A549 (cell line): Measurements from ENCODE around the gene GSG1L. TPM values are rescaled to one million over a fixed set of nuclear protein-coding genes. Genes with fewer than 3 reads are reported as not detected.

ENCODE experiments used
- ATAC-seq, 2 experiments: fragments of 200-7000 bp in 1 of 2; fragments of >200 bp in 1 of 2; cut with Nextera tagmentation in 1 of 2; cut with Tn5 transposase in 1 of 2; 3 replicates each; pipeline versions ENCODE4 v1.8.0 to v1.9.1; 2018 to 2020; ENCODE audit warnings: mild to moderate bottlenecking in 1 of 2, moderate library complexity in 1 of 2
- CTCF ChIA-PET: fragments of 300-600 bp; sonication (Branson Sonifier 250); formaldehyde crosslinking; extraction: SDS; loops from one replicate; lab custom pipeline; 2021; ENCODE audit warnings: antibody characterized with exemption, inconsistent platforms; lab: Yijun Ruan, JAX
- POLR2A ChIA-PET: fragments of 350-600 bp; formaldehyde crosslinking; extraction: SDS; loops from one replicate; lab custom pipeline; 2021; ENCODE audit warnings: antibody characterized with exemption, inconsistent platforms; lab: Yijun Ruan, JAX
- DNase-seq, 2 experiments: peaks; one replicate each; pipeline versions ENCODE4 v3.0.0 to v3.0.0-alpha.2; 2011 to 2016; ENCODE audit warnings: low read depth in 1 of 2, low spot score in 1 of 2
- FAIRE-seq: peaks from 2 replicates; lab custom pipeline; 2011; peaks lifted over from hg19 to GRCh38; lab: Jason Lieb, UNC
- H3K27ac ChIP-seq, 2 experiments: fragments of >200 bp; sonication (Bioruptor Twin); formaldehyde crosslinking; 3 replicates each; pipeline ENCODE4 v1.5.1; 2016 to 2017
- H3K4me1 ChIP-seq: fragments of >200 bp; sonication (Bioruptor Twin); formaldehyde crosslinking; 3 replicates; pipeline ENCODE4 v1.6.1; 2016
- H3K4me2 ChIP-seq: fragments of >200 bp; sonication (Bioruptor Twin); formaldehyde crosslinking; 3 replicates; pipeline ENCODE4 v1.6.1; 2016
- H3K4me3 ChIP-seq: fragments of >200 bp; sonication (Bioruptor Twin); formaldehyde crosslinking; 3 replicates; pipeline ENCODE4 v1.5.1; 2016
- H3K9me3 ChIP-seq: fragments of >200 bp; sonication (Bioruptor Twin); formaldehyde crosslinking; 3 replicates; pipeline ENCODE4 v1.6.1; 2016
- BHLHE40 ChIP-seq: IDR thresholded peaks from 2 replicates; pipeline ENCODE4 v1.6.1; 2012; ENCODE audit warnings: low read depth, low read length, inconsistent platforms
- CBX2 ChIP-seq: fragments of 200-600 bp; sonication (generic); IDR thresholded peaks from 2 replicates; pipeline ENCODE4 v1.6.1; 2016; ENCODE audit warnings: low read depth, mild to moderate bottlenecking, borderline replicate concordance
- CBX8 ChIP-seq: fragments of 200-600 bp; sonication (generic); IDR thresholded peaks from 2 replicates; pipeline ENCODE4 v1.6.1; 2016
- CEBPB ChIP-seq, 2 experiments: fragments of >200 bp in 1 of 2; sonication (Bioruptor Twin) in 1 of 2; formaldehyde crosslinking in 1 of 2; IDR thresholded peaks; 2 replicates each; pipeline ENCODE4 v1.6.1; 2012 to 2016
- CHD2 ChIP-seq: fragments of 150-350 bp; IDR thresholded peaks from 2 replicates; pipeline ENCODE4 v1.6.1; 2014; ENCODE audit warnings: low read length; ENCODE audit not compliant: partially characterized antibody
- CTCF ChIP-seq: fragments of >200 bp; sonication (Bioruptor Twin); formaldehyde crosslinking; IDR thresholded peaks from 3 replicates; pipeline ENCODE4 v1.5.1; 2016
- EHMT2 ChIP-seq: fragments of 200-600 bp; sonication (generic); IDR thresholded peaks from 2 replicates; pipeline ENCODE4 v1.6.1; 2016; ENCODE audit warnings: antibody characterized with exemption, low read depth, mild to moderate bottlenecking, moderate library complexity
- EP300 ChIP-seq, 2 experiments: fragments of >200 bp; sonication (Bioruptor Twin); formaldehyde crosslinking; IDR thresholded peaks; 2 replicates in 1 of 2; 3 replicates in 1 of 2; pipeline ENCODE4 v1.6.1; 2016 to 2017
- ESRRA ChIP-seq: fragments of 150-350 bp; IDR thresholded peaks from 2 replicates; pipeline ENCODE4 v1.6.1; 2014; ENCODE audit warnings: mild to moderate bottlenecking, low read length, borderline replicate concordance
- HDAC2 ChIP-seq: fragments of 200-600 bp; sonication (generic); IDR thresholded peaks from 2 replicates; pipeline ENCODE4 v1.6.1; 2016
- HOXB13 ChIP-seq: fragments of 250-450 bp; sonication (Bioruptor Pico); IDR thresholded peaks from 2 replicates; pipeline ENCODE4 v1.5.0; 2020; ENCODE audit warnings: low read depth, mild to moderate bottlenecking, moderate library complexity
- HOXB5 ChIP-seq: fragments of 250-450 bp; sonication (Bioruptor Pico); IDR thresholded peaks from 2 replicates; pipeline ENCODE4 v1.5.0; 2020; ENCODE audit warnings: mild to moderate bottlenecking, moderate library complexity
- JUNB ChIP-seq: fragments of >200 bp; sonication (Bioruptor Twin); formaldehyde crosslinking; IDR thresholded peaks from 2 replicates; pipeline ENCODE4 v1.6.1; 2016
- KDM1A ChIP-seq: fragments of 200-600 bp; sonication (generic); IDR thresholded peaks from 2 replicates; pipeline ENCODE4 v1.6.1; 2016; ENCODE audit warnings: low read depth, mild to moderate bottlenecking
- KDM5A ChIP-seq: fragments of 200-600 bp; sonication (generic); IDR thresholded peaks from 2 replicates; pipeline ENCODE4 v1.6.1; 2016; ENCODE audit warnings: antibody characterized with exemption, mild to moderate bottlenecking
- NFE2L2 ChIP-seq: fragments of 150-350 bp; conservative IDR thresholded peaks from 2 replicates; pipeline ENCODE4 v1.6.1; 2014; ENCODE audit warnings: low read length
- NPAS2 ChIP-seq: fragments of 250-450 bp; sonication (Bioruptor Pico); IDR thresholded peaks from 2 replicates; pipeline ENCODE4 v1.8.0; 2022; ENCODE audit warnings: mild to moderate bottlenecking, moderate library complexity, borderline replicate concordance
- NR3C1 ChIP-seq: fragments of >200 bp; sonication (Bioruptor Twin); formaldehyde crosslinking; IDR thresholded peaks from 3 replicates; pipeline ENCODE4 v1.6.1; 2017
- PHF8 ChIP-seq: fragments of 200-600 bp; sonication (generic); IDR thresholded peaks from 2 replicates; pipeline ENCODE4 v1.6.1; 2016; ENCODE audit warnings: low read depth, mild to moderate bottlenecking, antibody characterized with exemption, moderate library complexity, borderline replicate concordance
- RAD21 ChIP-seq, 2 experiments: fragments of >200 bp in 1 of 2; sonication (Bioruptor Twin) in 1 of 2; formaldehyde crosslinking in 1 of 2; IDR thresholded peaks in 1 of 2; conservative IDR thresholded peaks in 1 of 2; 2 replicates in 1 of 2; 3 replicates in 1 of 2; pipeline ENCODE4 v1.6.1; 2012 to 2018; ENCODE audit warnings: inconsistent platforms in 1 of 2
- RARB ChIP-seq: fragments of 250-450 bp; sonication (Bioruptor Pico); IDR thresholded peaks from 2 replicates; pipeline ENCODE4 v1.8.0; 2021; ENCODE audit warnings: mild to moderate bottlenecking, moderate library complexity
- RCOR1 ChIP-seq: fragments of 150-350 bp; IDR thresholded peaks from 2 replicates; pipeline ENCODE4 v1.6.1; 2014; ENCODE audit warnings: antibody characterized with exemption, low read length, low read depth
- RNF2 ChIP-seq: fragments of 200-600 bp; sonication (generic); IDR thresholded peaks from 2 replicates; pipeline ENCODE4 v1.6.1; 2016; ENCODE audit warnings: low read depth, mild to moderate bottlenecking, antibody characterized with exemption, moderate library complexity, borderline replicate concordance
- TFCP2L1 ChIP-seq: fragments of 250-450 bp; sonication (Bioruptor Pico); IDR thresholded peaks from 2 replicates; pipeline ENCODE4 v1.5.0; 2021; ENCODE audit warnings: mild to moderate bottlenecking
- USF2 ChIP-seq: fragments of 450-650 bp; IDR thresholded peaks from 2 replicates; pipeline ENCODE4 v1.6.1; 2014; ENCODE audit warnings: antibody characterized with exemption
- ZC3H11A ChIP-seq: fragments of 450-650 bp; IDR thresholded peaks from 2 replicates; pipeline ENCODE4 v1.6.1; 2014; ENCODE audit warnings: antibody characterized with exemption, mild to moderate bottlenecking
- ZFP36 ChIP-seq: fragments of 450-650 bp; IDR thresholded peaks from 2 replicates; pipeline ENCODE4 v1.6.1; 2014; ENCODE audit warnings: borderline replicate concordance; ENCODE audit not compliant: partially characterized antibody
- ZNF302 ChIP-seq: fragments of 250-450 bp; sonication (Bioruptor Pico); IDR thresholded peaks from 2 replicates; pipeline ENCODE4 v1.9.0; 2021; ENCODE audit warnings: inconsistent platforms, mild to moderate bottlenecking, moderate library complexity
- ZSCAN20 ChIP-seq: fragments of 250-450 bp; sonication (Bioruptor Pico); IDR thresholded peaks from 2 replicates; pipeline ENCODE4 v1.8.0; 2022; ENCODE audit warnings: mild to moderate bottlenecking, moderate library complexity
- WGBS: methylation state at CpG from one replicate; pipeline ENCODE4 v1.1.6; 2017; ENCODE audit errors: missing lambda C conversion rate; 5-methylcytosine and 5-hydroxymethylcytosine counted together
- polyA plus RNA-seq, 4 experiments: library from polyadenylated mRNA; depleted of rRNA in 3 of 4; stranded (reverse); fragments of >200 nt; fragmentation: RNase III in 1 of 4; extraction: RNeasy Plus Mini Kit Qiagen cat#74134 plus additional on column Dnase treatment in 1 of 4; gene quantifications; 2 replicates in 3 of 4; 3 replicates in 1 of 4; pipeline ENCODE4 v1.2.3, GENCODE V29; 2011 to 2017
- TF ChIP-seq, protein P1 (sequence below): IDR thresholded peaks from 2 replicates; pipeline ENCODE4 v1.6.1; 2012
- TF ChIP-seq, protein P2 (sequence below): fragments of >200 bp; sonication (Bioruptor Twin); formaldehyde crosslinking; IDR thresholded peaks from 3 replicates; pipeline ENCODE4 v1.6.1; 2016

The GSG1L gene
- polyA plus RNA-seq, 2 of the 4 experiments (the other 2 are of a cell fraction), result not detected

- no peak overlapping the region for H3K27ac ChIP-seq
- ChIA-PET CTCF (interaction anchor here (1.1 to 4.2 kb wide), 4 partner anchors 9 to 97 kb away, joined by 3 to 74 read pairs (median 9); partner anchors contain the start of gene GSG1L), POLR2A (no interaction called here)
- no peak overlapping the region for H3K4me2 ChIP-seq
- TF ChIP-seq KDM1A, result no peak
- no peak for TF ChIP-seq NR3C1
- TF ChIP-seq ZC3H11A, result no peak
- TF ChIP-seq, protein P1, sequence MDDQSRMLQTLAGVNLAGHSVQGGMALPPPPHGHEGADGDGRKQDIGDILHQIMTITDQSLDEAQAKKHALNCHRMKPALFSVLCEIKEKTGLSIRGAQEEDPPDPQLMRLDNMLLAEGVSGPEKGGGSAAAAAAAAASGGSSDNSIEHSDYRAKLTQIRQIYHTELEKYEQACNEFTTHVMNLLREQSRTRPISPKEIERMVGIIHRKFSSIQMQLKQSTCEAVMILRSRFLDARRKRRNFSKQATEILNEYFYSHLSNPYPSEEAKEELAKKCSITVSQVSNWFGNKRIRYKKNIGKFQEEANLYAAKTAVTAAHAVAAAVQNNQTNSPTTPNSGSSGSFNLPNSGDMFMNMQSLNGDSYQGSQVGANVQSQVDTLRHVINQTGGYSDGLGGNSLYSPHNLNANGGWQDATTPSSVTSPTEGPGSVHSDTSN, result no peak
- no peak for TF ChIP-seq USF2
- TF ChIP-seq ZFP36, result no peak
- TF ChIP-seq CHD2, result no peak
- no peak for TF ChIP-seq HOXB5 (CRISPR knock-in tag)
- no peak for TF ChIP-seq RARB (CRISPR knock-in tag)
- TF ChIP-seq KDM5A, result no peak
- no peak for TF ChIP-seq NFE2L2
- TF ChIP-seq PHF8, result no peak
- no peak for TF ChIP-seq ZSCAN20 (CRISPR knock-in tag)
- TF ChIP-seq ESRRA, result no peak
- TF ChIP-seq CBX8, result no peak
- no peak for TF ChIP-seq CEBPB (IDR thresholded peaks at IDR 0.05)
- TF ChIP-seq EP300 (IDR thresholded peaks at IDR 0.05), result no peak
- TF ChIP-seq RCOR1, result no peak
- TF ChIP-seq HDAC2, result no peak
- no peak for TF ChIP-seq HOXB13 (CRISPR knock-in tag)
- H3K9me3 ChIP-seq, result no peaks in the 10 kb centered on the region
- 0 out of 3 replicates have a peak, but pooled peaks cover 3% of the 10 kb centered on the region for H3K4me1 ChIP-seq
- H3K4me3 ChIP-seq, result no peak overlapping the region
- FAIRE-seq, result no peak
- no peak for DNase-seq
- 22% methylated on average over 6 of the region's 7 CpGs for WGBS
- peak; percentile 51 to 62; a peak in 3 of 6 replicates for ATAC-seq
Observed at GRCh38 chr16:27973678-27974077, 89.8 kb downstream of the GSG1L start.

- ChIA-PET CTCF (interaction anchor here (0.7 to 4.2 kb wide), 18 partner anchors 8 to 245 kb away, joined by 3 to 74 read pairs (median 4); partner anchors contain the start of gene GSG1L), POLR2A (no interaction called here)
- Histone ChIP-seq H3K4me2 (peak overlapping the region; percentile 70), H3K27ac (no peak overlapping the region), H3K9me3 (no peaks in the 10 kb centered on the region), H3K4me1 (0 out of 3 replicates have a peak, but pooled peaks cover 3% of the 10 kb centered on the region), H3K4me3 (peak overlapping the region; percentile 25; the same call in 1 of the 3 replicates)
- peak; percentile 75 to 87 for ATAC-seq
- 2% methylated on average over 4 of the region's 4 CpGs for WGBS
- peak; percentile 72 for DNase-seq
- FAIRE-seq, result no peak
- peak; percentile 61 to 76; a peak in 4 of 5 replicates for TF ChIP-seq RAD21 (conservative IDR thresholded peaks at IDR 0.05 in 1 of 2, IDR thresholded peaks at IDR 0.05 in 1 of 2)
- TF ChIP-seq EHMT2, result no peak
- no peak for TF ChIP-seq TFCP2L1 (CRISPR knock-in tag)
- no peak for TF ChIP-seq RCOR1
- TF ChIP-seq ZNF302, result no peak
- TF ChIP-seq CTCF, result peak; percentile 68
- TF ChIP-seq, protein P2, sequence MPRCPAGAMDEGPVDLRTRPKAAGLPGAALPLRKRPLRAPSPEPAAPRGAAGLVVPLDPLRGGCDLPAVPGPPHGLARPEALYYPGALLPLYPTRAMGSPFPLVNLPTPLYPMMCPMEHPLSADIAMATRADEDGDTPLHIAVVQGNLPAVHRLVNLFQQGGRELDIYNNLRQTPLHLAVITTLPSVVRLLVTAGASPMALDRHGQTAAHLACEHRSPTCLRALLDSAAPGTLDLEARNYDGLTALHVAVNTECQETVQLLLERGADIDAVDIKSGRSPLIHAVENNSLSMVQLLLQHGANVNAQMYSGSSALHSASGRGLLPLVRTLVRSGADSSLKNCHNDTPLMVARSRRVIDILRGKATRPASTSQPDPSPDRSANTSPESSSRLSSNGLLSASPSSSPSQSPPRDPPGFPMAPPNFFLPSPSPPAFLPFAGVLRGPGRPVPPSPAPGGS, result no peak
- no peak for TF ChIP-seq CBX8
- TF ChIP-seq USF2, result no peak
- TF ChIP-seq CHD2, result no peak
- TF ChIP-seq BHLHE40, result no peak
- no peak for TF ChIP-seq JUNB
- TF ChIP-seq NPAS2, result no peak
- TF ChIP-seq CBX2, result no peak
- no peak for TF ChIP-seq RNF2
Observed at GRCh38 chr16:27972500-27972899, 91.0 kb downstream of the GSG1L start.
